BJ (cell line): Measurements from ENCODE around the gene TUBB4A. TPM values are rescaled to one million over a fixed set of nuclear protein-coding genes. Genes with fewer than 3 reads are reported as not detected.

ENCODE experiments used
- CTCF ChIA-PET: fragments of 350-600 bp; formaldehyde crosslinking; extraction: SDS; loops from one replicate; lab custom pipeline; 2021; ENCODE audit warnings: antibody characterized with exemption, inconsistent platforms; lab: Yijun Ruan, JAX
- POLR2A ChIA-PET: fragments of 300-600 bp; sonication (Branson Sonifier 250); formaldehyde crosslinking; extraction: SDS; loops from one replicate; lab custom pipeline; 2021; ENCODE audit warnings: antibody characterized with exemption; lab: Charles Lee
- DNase-seq: peaks from one replicate; pipeline ENCODE4 v3.0.0-alpha.2; 2011; ENCODE audit warnings: low read depth
- H3K27me3 ChIP-seq: 2 replicates; pipeline ENCODE4 v1.6.0; 2011; ENCODE audit warnings: low read length; ENCODE audit not compliant: control insufficient read depth, insufficient read depth
- H3K36me3 ChIP-seq: 2 replicates; pipeline ENCODE4 v1.5.1; 2011; ENCODE audit warnings: low read length; ENCODE audit not compliant: control insufficient read depth, insufficient read depth
- H3K4me3 ChIP-seq: 2 replicates; pipeline ENCODE4 v1.5.1; 2011; ENCODE audit warnings: low read depth, mild to moderate bottlenecking, control low read depth, low read length
- CTCF ChIP-seq: IDR thresholded peaks from 2 replicates; pipeline ENCODE4 v1.5.1; 2011; ENCODE audit warnings: low read depth, mild to moderate bottlenecking, control low read depth, inconsistent platforms, low read length, moderate library complexity; ENCODE audit not compliant: insufficient read depth
- polyA plus RNA-seq: library from polyadenylated mRNA; depleted of rRNA; stranded (reverse); fragments of >200 nt; gene quantifications from 2 replicates; pipeline ENCODE4 v1.2.3, GENCODE V29; 2011

TUBB4A gene
- polyA plus RNA-seq, 1 experiment: not detected

GRCh38 chr19:6473647-6474046, 28.5 kb downstream of the TUBB4A start:
- no peaks in the 10 kb centered on the region for H3K36me3 ChIP-seq
- POLR2A ChIA-PET: no interaction called here
- CTCF ChIA-PET: no interaction called here
- TF ChIP-seq CTCF: no peak
- no peak overlapping the region for H3K4me3 ChIP-seq
- peaks cover 1% of the 10 kb centered on the region for H3K27me3 ChIP-seq
- DNase-seq: no peak

DNA sequence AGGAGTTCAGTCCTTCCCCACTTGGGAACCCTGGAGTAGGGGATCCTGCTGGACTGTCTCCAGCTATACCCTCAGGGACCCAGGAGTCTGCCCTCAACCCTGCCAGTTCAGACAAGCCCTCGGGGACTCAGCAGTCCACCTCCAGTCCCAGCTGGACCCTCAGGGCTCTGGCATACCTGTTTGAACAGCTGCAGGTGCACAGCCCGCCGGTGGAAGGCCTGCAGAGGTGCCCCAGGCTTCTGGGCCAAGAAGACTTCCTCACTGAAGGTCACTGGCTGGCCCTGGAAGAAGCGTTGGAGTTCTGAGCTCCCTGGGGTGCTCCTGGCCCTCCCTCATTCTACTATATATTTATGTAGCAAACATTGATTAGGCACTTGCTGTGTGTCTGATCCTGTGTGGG, 29.4 kb downstream of the TUBB4A start:
- CTCF ChIA-PET: interaction anchor here (0.6 kb wide), 2 partner anchors 12 to 159 kb away, joined by 3 to 5 read pairs; no protein-coding TSS in a partner anchor
- DNase-seq: no peak

DNA sequence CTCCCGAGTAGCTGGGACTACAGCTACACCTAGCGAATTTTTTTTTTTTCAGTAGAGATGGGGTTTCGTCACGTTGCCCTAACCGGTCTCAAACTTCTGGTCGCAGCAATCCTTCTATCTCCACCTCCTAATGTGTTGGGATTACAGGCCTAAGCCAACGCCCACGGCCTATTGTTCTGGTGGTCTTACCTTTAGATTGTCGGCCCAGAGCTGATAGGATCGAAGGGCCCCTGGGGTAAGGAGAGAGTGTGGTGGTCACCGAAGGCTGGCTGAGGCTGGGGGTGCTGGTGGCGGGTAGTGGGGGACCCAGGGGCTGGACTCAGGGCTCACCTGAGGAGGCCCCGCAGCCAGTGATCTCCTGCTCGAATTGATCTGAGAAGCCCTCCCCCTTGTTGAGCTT, 31.0 kb downstream of the TUBB4A start:
- no peak for TF ChIP-seq CTCF
- no peak overlapping the region for H3K4me3 ChIP-seq
- CTCF ChIA-PET: interaction anchor here (0.5 kb wide), 1 partner anchor 107 kb away, joined by 3 read pairs; no protein-coding TSS in a partner anchor

More for the DNA sequence above, 29.4 kb downstream of the TUBB4A start:
- H3K27me3 ChIP-seq: peaks cover 1% of the 10 kb centered on the region
- POLR2A ChIA-PET: no interaction called here
- no peak overlapping the region for H3K4me3 ChIP-seq
- no peak for TF ChIP-seq CTCF
- no peaks in the 10 kb centered on the region for H3K36me3 ChIP-seq

DNA sequence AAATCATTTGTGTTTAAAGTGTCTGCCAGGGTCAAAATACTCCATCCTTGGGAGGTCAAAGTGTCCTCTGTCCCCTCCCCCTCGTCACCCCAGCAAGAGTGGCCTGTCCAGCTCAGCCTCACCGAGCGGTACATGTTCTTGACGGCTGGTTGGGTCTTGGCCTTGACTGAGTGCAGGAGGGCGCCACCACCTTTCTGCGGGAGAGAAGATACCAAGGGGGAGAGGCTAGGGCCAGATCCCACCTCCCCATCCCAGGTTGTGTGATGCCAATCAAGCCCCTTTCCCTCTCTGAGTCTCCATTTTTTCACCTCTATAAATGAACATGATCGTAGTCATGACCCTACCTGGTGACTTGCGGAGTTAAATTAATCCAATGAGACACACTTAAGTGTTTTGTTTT, 31.9 kb downstream of the TUBB4A start:
- CTCF ChIA-PET: interaction anchor here (1.2 kb wide), 1 partner anchor 46 kb away, joined by 3 read pairs; no protein-coding TSS in a partner anchor
- TF ChIP-seq CTCF: no peak
- no peak for DNase-seq
- no peak overlapping the region for H3K4me3 ChIP-seq
- peaks cover 6% of the 10 kb centered on the region for H3K27me3 ChIP-seq
- POLR2A ChIA-PET: no interaction called here
- H3K36me3 ChIP-seq: no peaks in the 10 kb centered on the region

More for the DNA sequence above, 31.0 kb downstream of the TUBB4A start:
- Histone ChIP-seq H3K36me3 (no peaks in the 10 kb centered on the region), H3K27me3 (peaks cover 1% of the 10 kb centered on the region)
- DNase-seq: no peak
- POLR2A ChIA-PET: no interaction called here

DNA sequence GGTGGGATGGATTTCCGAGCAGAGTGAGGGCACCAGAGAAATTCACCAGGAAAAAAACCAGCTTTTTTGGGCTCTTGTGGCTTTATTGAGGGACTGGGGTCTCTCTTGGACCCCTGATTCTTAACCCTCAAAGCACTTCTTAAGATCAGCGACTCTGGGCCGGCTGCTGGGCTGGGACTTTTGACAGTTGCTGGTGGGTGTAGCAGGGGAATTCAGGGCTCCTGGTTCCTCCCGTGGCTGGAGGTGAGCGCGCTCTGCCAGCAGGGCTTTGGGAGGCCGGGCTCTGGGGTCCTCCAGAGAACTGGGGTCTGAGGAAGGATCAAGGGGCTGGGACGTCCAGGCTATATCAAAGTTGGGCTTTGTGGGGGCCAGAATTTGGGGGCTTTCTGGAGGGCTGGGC, 34.7 kb downstream of the TUBB4A start:
- Histone ChIP-seq H3K4me3 (no peak overlapping the region), H3K36me3 (no peaks in the 10 kb centered on the region), H3K27me3 (peaks cover 8% of the 10 kb centered on the region)
- DNase-seq: no peak
- CTCF ChIA-PET: no interaction called here
- POLR2A ChIA-PET: no interaction called here
- TF ChIP-seq CTCF: no peak
